Measurements from ENCODE around the gene PSMD2. TPM values are rescaled to one million over a fixed set of nuclear protein-coding genes. Genes with fewer than 3 reads are reported as not detected.

The PSMD2 gene
- total and polyA plus RNA-seq, 2 of the 8 experiments (the other 6 are each of a cell fraction or from before 2014, with no cell fraction given): 350 to 363 TPM

- no peak overlapping the region for H2AK5ac ChIP-seq (ENCODE audit: low read depth, low read length)
- H2BK120ac ChIP-seq (replicated peaks; ENCODE audit: low read depth, low read length): no peak overlapping the region
- no peak overlapping the region for H3K4ac ChIP-seq (replicated peaks; ENCODE audit: insufficient read length, low read depth, low read length)
- no peak for FAIRE-seq
- H2BK5ac ChIP-seq (ENCODE audit: low read depth, low read length): no peak overlapping the region
- no peak overlapping the region for H2AFZ ChIP-seq (ENCODE audit: low read length)
- POLR2A ChIA-PET (ENCODE audit: partially characterized antibody): interaction anchor here (1.4 to 9.8 kb wide), 6 partner anchors 8 to 17 kb away, joined by 3 to 148 read pairs (median 11); partner anchors contain the start of genes EIF4G1 and FAM131A
- H3K23ac ChIP-seq (ENCODE audit: insufficient read length): no peak overlapping the region
- peaks cover 4 to 33% of the 10 kb centered on the region in 2 experiments; a peak in 3 of 4 replicates for H3K79me2 ChIP-seq (ENCODE audit: control insufficient read depth in 1 of 2, insufficient read depth in 2 of 2, low read length in 2 of 2)
- no peak overlapping the region for H3K56ac ChIP-seq (replicated peaks; ENCODE audit: insufficient read length, low read depth, low read length)
- no peak overlapping the region; the same call in none of the 2 replicates for H4K8ac ChIP-seq (ENCODE audit: extremely low read depth, insufficient read depth, low read length)
- 97% methylated on average over 19 of the region's 20 CpGs; no CpG with 5 or more reads in 1 of the 2 experiments for WGBS, 2 experiments (ENCODE audit: extremely low coverage in 1 of 2, insufficient coverage in 1 of 2, insufficient read length in 1 of 2, insufficient replicate concordance in 2 of 2, low coverage in 1 of 2, low lambda C conversion rate in 2 of 2, missing lambda C conversion rate in 1 of 2)
- TF ChIP-seq ZNF274 (IDR thresholded peaks at IDR 0.05; ENCODE audit: borderline replicate concordance, extremely low read depth, low read length): no peak
- TF ChIP-seq CHD1 (IDR thresholded peaks at IDR 0.05; ENCODE audit: low read depth, low read length): no peak
- TF ChIP-seq RBBP5 (IDR thresholded peaks at IDR 0.05; ENCODE audit: borderline replicate concordance, low read depth, low read length): no peak
- no peaks in the 10 kb centered on the region for H3K27me3 ChIP-seq (replicated peaks in 1 of 4; ENCODE audit: control insufficient read depth in 3 of 4, extremely low read depth in 1 of 4, insufficient read depth in 3 of 4, low read length in 3 of 4)
- H3K36me3 ChIP-seq (ENCODE audit: control insufficient read depth in 2 of 4, insufficient read depth in 4 of 4, low read length in 3 of 4): peaks cover 73 to 93% (median 87%) of the 10 kb centered on the region in 4 experiments
- peaks cover 8% of the 10 kb centered on the region; the same call in 1 of the 2 replicates for H3K79me1 ChIP-seq (ENCODE audit: low read depth, low read length)
- no peak overlapping the region for H3K4me2 ChIP-seq (ENCODE audit: insufficient read depth in 1 of 2, low read depth in 2 of 2, low read length in 2 of 2)
- no peak overlapping the region for H4K91ac ChIP-seq (replicated peaks; ENCODE audit: insufficient read length, low read length)
- H2BK12ac ChIP-seq (ENCODE audit: low read depth, low read length): no peak overlapping the region
- H3K9me3 ChIP-seq (ENCODE audit: insufficient read depth in 2 of 2, low read depth in 1 of 2, low read length in 1 of 2): no peaks in the 10 kb centered on the region
- no peak overlapping the region for H3K4me3 ChIP-seq (ENCODE audit: extremely low read depth in 1 of 4, insufficient read depth in 2 of 4, low read depth in 3 of 4, low read length in 4 of 4)
- no peak for DNase-seq (ENCODE audit: low read depth in 1 of 2, low spot score in 2 of 2)
- no peak overlapping the region for H2BK15ac ChIP-seq (ENCODE audit: low read length)
- H3K18ac ChIP-seq (ENCODE audit: extremely low read depth, low read length): no peak overlapping the region
- H3K23me2 ChIP-seq (ENCODE audit: low read depth, low read length): no peaks in the 10 kb centered on the region
- no peaks in the 10 kb centered on the region; a peak in 4 of 7 replicates for H3K4me1 ChIP-seq (replicated peaks in 1 of 4; ENCODE audit: control insufficient read depth in 3 of 4, insufficient read depth in 4 of 4, low read length in 3 of 4)
- H4K20me1 ChIP-seq (replicated peaks in 1 of 2; ENCODE audit: control insufficient read depth in 1 of 2, insufficient read depth in 2 of 2, low read length in 2 of 2): peaks cover 18 to 31% of the 10 kb centered on the region in 2 experiments
- H4K5ac ChIP-seq (ENCODE audit: insufficient read length, low read depth, low read length): no peak overlapping the region
- H3K14ac ChIP-seq (ENCODE audit: insufficient read length): no peak overlapping the region
- CTCF ChIA-PET (ENCODE audit: partially characterized antibody): interaction anchor here (0.9 kb wide), 1 partner anchor 16 kb away, joined by 4 read pairs; no protein-coding TSS in a partner anchor
- H3K9ac ChIP-seq (replicated peaks in 1 of 4; ENCODE audit: extremely low read depth in 1 of 4, low read depth in 3 of 4, low read length in 3 of 4): no peak overlapping the region
- no peak overlapping the region for H3K27ac ChIP-seq (ENCODE audit: low read depth, low read length)
- no peak overlapping the region for H2BK20ac ChIP-seq (ENCODE audit: low read length)
Measured at GRCh38 chr3:184322731-184323487, 23.9 kb downstream of the PSMD2 start.

All from H1 (cell line).